ENCODE data around the gene EPAS1. TPM values are rescaled to one million over a fixed set of nuclear protein-coding genes. Genes with fewer than 3 reads are reported as not detected.
A peak's percentile ranks its signal among the peaks of the same experiment; 100 is the strongest.

The EPAS1 gene
- total RNA-seq, 1 donor: 45.6 TPM

- H3K4me3 ChIP-seq (ENCODE audit: low read depth, low read length): no peak overlapping the region
- no peak for DNase-seq (ENCODE audit: low read depth)
- TF ChIP-seq CTCF (IDR thresholded peaks at IDR 0.05; ENCODE audit: insufficient read depth, low read length): no peak
These were observed 45.5 kb downstream of the EPAS1 start for GRCh38 chr2:46342566-46343315.

- no peak for TF ChIP-seq CTCF (IDR thresholded peaks at IDR 0.05; ENCODE audit: insufficient read depth, low read length)
- peak; percentile 29 for DNase-seq (ENCODE audit: low read depth)
- no peak overlapping the region for H3K4me3 ChIP-seq (ENCODE audit: low read depth, low read length)
These were observed 47.5 kb downstream of the EPAS1 start for GRCh38 chr2:46344706-46345105.

- no peak overlapping the region for H3K4me3 ChIP-seq (ENCODE audit: low read depth, low read length)
- no peak for TF ChIP-seq CTCF (IDR thresholded peaks at IDR 0.05; ENCODE audit: insufficient read depth, low read length)
- DNase-seq (ENCODE audit: low read depth): no peak
These were observed 48.6 kb downstream of the EPAS1 start for GRCh38 chr2:46345775-46346174.

GRCh38 chr2:46346719-46347118, 49.5 kb downstream of the EPAS1 start:
- no peak for DNase-seq (ENCODE audit: low read depth)
- no peak for TF ChIP-seq CTCF (IDR thresholded peaks at IDR 0.05; ENCODE audit: insufficient read depth, low read length)
- no peak overlapping the region for H3K4me3 ChIP-seq (ENCODE audit: low read depth, low read length)

GRCh38 chr2:46347648-46348280, 50.6 kb downstream of the EPAS1 start:
- no peak for TF ChIP-seq CTCF (IDR thresholded peaks at IDR 0.05; ENCODE audit: insufficient read depth, low read length)
- no peak overlapping the region for H3K4me3 ChIP-seq (ENCODE audit: low read depth, low read length)
- DNase-seq (ENCODE audit: low read depth): no peak

GRCh38 chr2:46349115-46349547, 51.9 kb downstream of the EPAS1 start:
- no peak overlapping the region for H3K4me3 ChIP-seq (ENCODE audit: low read depth, low read length)
- no peak for TF ChIP-seq CTCF (IDR thresholded peaks at IDR 0.05; ENCODE audit: insufficient read depth, low read length)
- DNase-seq (ENCODE audit: low read depth): no peak

Data from fibroblast of the aortic adventitia (primary cell).